K562 (cell line): ENCODE results near the gene CNGB1. TPM values are rescaled to one million over a fixed set of nuclear protein-coding genes. Genes with fewer than 3 reads are reported as not detected.

Source experiments
- FOXA3 ChIP-seq, 2 experiments: fragments of 450-650 bp in 1 of 2; sonication (generic) in 1 of 2; formaldehyde crosslinking; IDR thresholded peaks in 1 of 2; conservative IDR thresholded peaks in 1 of 2; 2 replicates each; pipeline versions ENCODE4 v1.4.0 to v1.8.0; 2020 to 2022; ENCODE audit warnings: mild to moderate bottlenecking in 2 of 2, missing genetic modification reagents in 1 of 2
- MED1 ChIP-seq: sonication (generic); formaldehyde crosslinking; IDR thresholded peaks from 2 replicates; pipeline ENCODE4 v1.8.1; 2023; ENCODE audit warnings: missing genetic modification reagents, borderline replicate concordance
- NFE2 ChIP-seq: IDR thresholded peaks from 2 replicates; pipeline ENCODE4 v1.6.1; 2014; ENCODE audit warnings: antibody characterized with exemption, low read depth
- SMC3 ChIP-seq: conservative IDR thresholded peaks from 2 replicates; pipeline ENCODE4 v1.6.1; 2011; ENCODE audit warnings: low read depth, low read length, improper control_type of control experiment; ENCODE audit not compliant: insufficient read depth
- SNIP1 ChIP-seq: fragments of 450-650 bp; IDR thresholded peaks from 2 replicates; pipeline ENCODE4 v1.7.1; 2017; ENCODE audit warnings: low read depth, mild to moderate bottlenecking
- SPI1 ChIP-seq: IDR thresholded peaks from 2 replicates; pipeline ENCODE4 v1.6.1; 2011; ENCODE audit warnings: low read depth, low read length, control low read depth, borderline replicate concordance
- TAF7 ChIP-seq: fragments of 450-650 bp; IDR thresholded peaks from 2 replicates; pipeline ENCODE4 v1.6.1; 2016; ENCODE audit warnings: missing genetic modification characterization, missing compliant biosample characterization
- TFAM ChIP-seq: fragments of 250-450 bp; sonication (Bioruptor Pico); conservative IDR thresholded peaks from 2 replicates; pipeline ENCODE4 v1.5.0; 2021; ENCODE audit warnings: mild to moderate bottlenecking, moderate library complexity
- YY1 ChIP-seq, 3 experiments: IDR thresholded peaks; 2 replicates each; pipeline ENCODE4 v1.6.1; 2011; ENCODE audit warnings: low read length in 2 of 3, mild to moderate bottlenecking in 2 of 3, moderate library complexity in 2 of 3, borderline replicate concordance in 1 of 3, control low read depth in 1 of 3, low read depth in 1 of 3; ENCODE audit not compliant: insufficient read depth in 3 of 3, insufficient replicate concordance in 2 of 3, control insufficient read depth in 1 of 3, insufficient read length in 1 of 3; ENCODE audit errors: extremely low read depth in 1 of 3
- ZFPM2 ChIP-seq: fragments of 250-450 bp; sonication (Bioruptor Pico); IDR thresholded peaks from 2 replicates; pipeline ENCODE4 v1.5.1; 2022; ENCODE audit warnings: mild to moderate bottlenecking
- polyA plus RNA-seq, 8 experiments: library from polyadenylated mRNA; depleted of rRNA in 4 of 8; stranded (reverse) in 5 of 8; unstranded in 3 of 8; fragments of >200 nt; fragmentation: Nextera tagmentation in 2 of 8; fragmentation: Illumina TruSeq in 1 of 8; extraction: Ambion mirVana in 2 of 8; extraction: Trizol in 1 of 8; gene quantifications; 2 replicates each; pipeline versions ENCODE4 v1.2.1 to v1.2.3, GENCODE V29; 2011 to 2014; ENCODE audit warnings: inconsistent platforms in 1 of 8, missing spikeins in 1 of 8
- total RNA-seq, 7 experiments: library from RNA; depleted of rRNA in 6 of 7; stranded (reverse); fragments of >200 nt in 6 of 7; fragmentation: Illumina TruSeq in 2 of 7; extraction: Trizol in 2 of 7; gene quantifications; 2 replicates each; pipeline versions ENCODE4 v1.2.1 to v1.2.3, GENCODE V29; 2011 to 2021; ENCODE audit warnings: low replicate concordance in 1 of 7
- TF ChIP-seq, protein P1 (sequence below): fragments of 450-650 bp; IDR thresholded peaks from 2 replicates; pipeline ENCODE4 v1.6.1; 2016; ENCODE audit warnings: borderline replicate concordance
- TF ChIP-seq, protein P2 (sequence below), 3 experiments: IDR thresholded peaks in 2 of 3; conservative IDR thresholded peaks in 1 of 3; 2 replicates each; pipeline ENCODE4 v1.5.1; 2011 to 2012; ENCODE audit warnings: low read length in 3 of 3, mild to moderate bottlenecking in 3 of 3, control low read depth in 2 of 3, improper control_type of control experiment in 1 of 3, inconsistent platforms in 1 of 3, low read depth in 1 of 3, mixed read lengths in 1 of 3, moderate library complexity in 1 of 3; ENCODE audit not compliant: insufficient read depth in 2 of 3
- TF ChIP-seq, protein P3 (sequence below): fragments of 200-800 bp; sonication (Bioruptor generic); IDR thresholded peaks from 2 replicates; pipeline ENCODE4 v1.6.1; 2016; ENCODE audit warnings: missing genetic modification characterization, missing compliant biosample characterization
- TF ChIP-seq, protein P4 (sequence below): sonication (generic); formaldehyde crosslinking; IDR thresholded peaks from 2 replicates; pipeline ENCODE4 v1.8.0; 2022; ENCODE audit warnings: missing genetic modification reagents, mild to moderate bottlenecking, moderate library complexity, borderline replicate concordance

Gene CNGB1
- total and polyA plus RNA-seq, 9 of the 15 experiments (the other 6 are each of a cell fraction or from before 2014, with no cell fraction given), result not detected

DNA sequence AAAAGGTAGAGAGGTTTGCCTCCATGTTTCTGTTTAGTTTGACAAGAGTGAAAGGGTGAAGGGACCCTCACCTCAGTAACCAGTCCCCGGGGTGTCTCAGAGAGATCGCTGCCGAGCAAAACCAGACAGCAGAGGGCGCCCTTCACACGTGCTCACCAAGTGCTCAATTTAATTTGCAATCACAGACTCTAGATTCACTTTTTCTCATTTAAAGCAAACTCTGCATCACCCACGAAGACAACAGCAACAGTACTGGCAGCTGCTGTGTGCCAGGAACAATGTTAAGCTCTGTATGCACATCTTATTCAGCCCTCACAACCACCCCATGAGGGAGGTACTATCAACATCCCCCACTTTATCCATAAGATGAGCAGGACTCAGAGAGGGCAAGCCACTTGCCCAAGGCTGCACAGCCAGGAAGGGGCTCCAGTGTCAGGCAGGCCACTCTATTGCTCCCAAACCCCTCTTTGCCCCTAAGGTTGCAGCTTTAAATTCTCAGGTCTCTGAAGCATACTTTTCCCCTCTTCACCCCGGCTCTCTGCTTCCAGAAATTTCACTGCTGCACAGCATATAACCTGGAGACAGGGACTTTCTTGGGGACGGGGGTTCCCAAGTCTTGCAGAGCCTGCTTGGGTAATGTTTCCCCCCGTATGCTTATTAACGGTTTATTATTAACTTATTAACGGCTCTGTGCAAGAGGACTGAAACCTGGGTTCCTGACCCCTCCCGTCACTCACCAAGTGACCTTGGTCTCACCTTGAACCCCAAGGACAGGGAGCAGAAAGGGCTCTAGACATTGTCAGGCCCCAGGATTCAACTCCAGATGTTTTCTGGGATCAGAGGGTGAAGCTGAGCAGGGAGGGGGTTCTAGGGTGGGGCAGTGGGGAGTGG, 70.9 kb downstream of the CNGB1 start (continued):
- TF ChIP-seq, protein P1, sequence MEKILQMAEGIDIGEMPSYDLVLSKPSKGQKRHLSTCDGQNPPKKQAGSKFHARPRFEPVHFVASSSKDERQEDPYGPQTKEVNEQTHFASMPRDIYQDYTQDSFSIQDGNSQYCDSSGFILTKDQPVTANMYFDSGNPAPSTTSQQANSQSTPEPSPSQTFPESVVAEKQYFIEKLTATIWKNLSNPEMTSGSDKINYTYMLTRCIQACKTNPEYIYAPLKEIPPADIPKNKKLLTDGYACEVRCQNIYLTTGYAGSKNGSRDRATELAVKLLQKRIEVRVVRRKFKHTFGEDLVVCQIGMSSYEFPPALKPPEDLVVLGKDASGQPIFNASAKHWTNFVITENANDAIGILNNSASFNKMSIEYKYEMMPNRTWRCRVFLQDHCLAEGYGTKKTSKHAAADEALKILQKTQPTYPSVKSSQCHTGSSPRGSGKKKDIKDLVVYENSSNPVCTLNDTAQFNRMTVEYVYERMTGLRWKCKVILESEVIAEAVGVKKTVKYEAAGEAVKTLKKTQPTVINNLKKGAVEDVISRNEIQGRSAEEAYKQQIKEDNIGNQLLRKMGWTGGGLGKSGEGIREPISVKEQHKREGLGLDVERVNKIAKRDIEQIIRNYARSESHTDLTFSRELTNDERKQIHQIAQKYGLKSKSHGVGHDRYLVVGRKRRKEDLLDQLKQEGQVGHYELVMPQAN, result no peak
- no peak for TF ChIP-seq TAF7 (tag)
- no peak for TF ChIP-seq ZFPM2
- TF ChIP-seq MED1, result no peak
- TF ChIP-seq, protein P2, sequence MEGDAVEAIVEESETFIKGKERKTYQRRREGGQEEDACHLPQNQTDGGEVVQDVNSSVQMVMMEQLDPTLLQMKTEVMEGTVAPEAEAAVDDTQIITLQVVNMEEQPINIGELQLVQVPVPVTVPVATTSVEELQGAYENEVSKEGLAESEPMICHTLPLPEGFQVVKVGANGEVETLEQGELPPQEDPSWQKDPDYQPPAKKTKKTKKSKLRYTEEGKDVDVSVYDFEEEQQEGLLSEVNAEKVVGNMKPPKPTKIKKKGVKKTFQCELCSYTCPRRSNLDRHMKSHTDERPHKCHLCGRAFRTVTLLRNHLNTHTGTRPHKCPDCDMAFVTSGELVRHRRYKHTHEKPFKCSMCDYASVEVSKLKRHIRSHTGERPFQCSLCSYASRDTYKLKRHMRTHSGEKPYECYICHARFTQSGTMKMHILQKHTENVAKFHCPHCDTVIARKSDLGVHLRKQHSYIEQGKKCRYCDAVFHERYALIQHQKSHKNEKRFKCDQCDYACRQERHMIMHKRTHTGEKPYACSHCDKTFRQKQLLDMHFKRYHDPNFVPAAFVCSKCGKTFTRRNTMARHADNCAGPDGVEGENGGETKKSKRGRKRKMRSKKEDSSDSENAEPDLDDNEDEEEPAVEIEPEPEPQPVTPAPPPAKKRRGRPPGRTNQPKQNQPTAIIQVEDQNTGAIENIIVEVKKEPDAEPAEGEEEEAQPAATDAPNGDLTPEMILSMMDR (IDR thresholded peaks at IDR 0.05 in 2 of 3, conservative IDR thresholded peaks at IDR 0.05 in 1 of 3; ENCODE audit: insufficient read depth in 2 of 3, low read depth in 1 of 3, low read length in 3 of 3), result peak; percentile 85 to 92 (median 90)
- TF ChIP-seq SNIP1, result no peak
- TF ChIP-seq SPI1, result no peak
- no peak for TF ChIP-seq FOXA3 (CRISPR knock-in tag; conservative IDR thresholded peaks at IDR 0.05 in 1 of 2, IDR thresholded peaks at IDR 0.05 in 1 of 2)
- TF ChIP-seq, protein P3, sequence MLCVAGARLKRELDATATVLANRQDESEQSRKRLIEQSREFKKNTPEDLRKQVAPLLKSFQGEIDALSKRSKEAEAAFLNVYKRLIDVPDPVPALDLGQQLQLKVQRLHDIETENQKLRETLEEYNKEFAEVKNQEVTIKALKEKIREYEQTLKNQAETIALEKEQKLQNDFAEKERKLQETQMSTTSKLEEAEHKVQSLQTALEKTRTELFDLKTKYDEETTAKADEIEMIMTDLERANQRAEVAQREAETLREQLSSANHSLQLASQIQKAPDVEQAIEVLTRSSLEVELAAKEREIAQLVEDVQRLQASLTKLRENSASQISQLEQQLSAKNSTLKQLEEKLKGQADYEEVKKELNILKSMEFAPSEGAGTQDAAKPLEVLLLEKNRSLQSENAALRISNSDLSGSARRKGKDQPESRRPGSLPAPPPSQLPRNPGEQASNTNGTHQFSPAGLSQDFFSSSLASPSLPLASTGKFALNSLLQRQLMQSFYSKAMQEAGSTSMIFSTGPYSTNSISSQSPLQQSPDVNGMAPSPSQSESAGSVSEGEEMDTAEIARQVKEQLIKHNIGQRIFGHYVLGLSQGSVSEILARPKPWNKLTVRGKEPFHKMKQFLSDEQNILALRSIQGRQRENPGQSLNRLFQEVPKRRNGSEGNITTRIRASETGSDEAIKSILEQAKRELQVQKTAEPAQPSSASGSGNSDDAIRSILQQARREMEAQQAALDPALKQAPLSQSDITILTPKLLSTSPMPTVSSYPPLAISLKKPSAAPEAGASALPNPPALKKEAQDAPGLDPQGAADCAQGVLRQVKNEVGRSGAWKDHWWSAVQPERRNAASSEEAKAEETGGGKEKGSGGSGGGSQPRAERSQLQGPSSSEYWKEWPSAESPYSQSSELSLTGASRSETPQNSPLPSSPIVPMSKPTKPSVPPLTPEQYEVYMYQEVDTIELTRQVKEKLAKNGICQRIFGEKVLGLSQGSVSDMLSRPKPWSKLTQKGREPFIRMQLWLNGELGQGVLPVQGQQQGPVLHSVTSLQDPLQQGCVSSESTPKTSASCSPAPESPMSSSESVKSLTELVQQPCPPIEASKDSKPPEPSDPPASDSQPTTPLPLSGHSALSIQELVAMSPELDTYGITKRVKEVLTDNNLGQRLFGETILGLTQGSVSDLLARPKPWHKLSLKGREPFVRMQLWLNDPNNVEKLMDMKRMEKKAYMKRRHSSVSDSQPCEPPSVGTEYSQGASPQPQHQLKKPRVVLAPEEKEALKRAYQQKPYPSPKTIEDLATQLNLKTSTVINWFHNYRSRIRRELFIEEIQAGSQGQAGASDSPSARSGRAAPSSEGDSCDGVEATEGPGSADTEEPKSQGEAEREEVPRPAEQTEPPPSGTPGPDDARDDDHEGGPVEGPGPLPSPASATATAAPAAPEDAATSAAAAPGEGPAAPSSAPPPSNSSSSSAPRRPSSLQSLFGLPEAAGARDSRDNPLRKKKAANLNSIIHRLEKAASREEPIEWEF (CRISPR knock-in tag), result no peak
- TF ChIP-seq NFE2, result no peak
- TF ChIP-seq YY1 (IDR thresholded peaks at IDR 0.05; ENCODE audit: borderline replicate concordance in 1 of 3, control insufficient read depth in 1 of 3, extremely low read depth in 1 of 3, insufficient read depth in 3 of 3, insufficient read length in 1 of 3, insufficient replicate concordance in 2 of 3, low read depth in 1 of 3, low read length in 2 of 3), result no peak
- TF ChIP-seq, protein P4, sequence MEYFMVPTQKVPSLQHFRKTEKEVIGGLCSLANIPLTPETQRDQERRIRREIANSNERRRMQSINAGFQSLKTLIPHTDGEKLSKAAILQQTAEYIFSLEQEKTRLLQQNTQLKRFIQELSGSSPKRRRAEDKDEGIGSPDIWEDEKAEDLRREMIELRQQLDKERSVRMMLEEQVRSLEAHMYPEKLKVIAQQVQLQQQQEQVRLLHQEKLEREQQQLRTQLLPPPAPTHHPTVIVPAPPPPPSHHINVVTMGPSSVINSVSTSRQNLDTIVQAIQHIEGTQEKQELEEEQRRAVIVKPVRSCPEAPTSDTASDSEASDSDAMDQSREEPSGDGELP (CRISPR knock-in tag), result peak; percentile 42; the same call in 1 of the 2 replicates
- TF ChIP-seq SMC3, result peak; percentile 96
- no peak for TF ChIP-seq TFAM (CRISPR knock-in tag)
